Activated naive CD4-positive, alpha-beta T cell treated with anti-CD3 and anti-CD28 coated beads, Interleukin-2, amount 50 U/mL, for 16 hours (primary cell): ENCODE measurements around the gene SPTB.

Experiments
- DNase-seq: peaks from one replicate; pipeline ENCODE4 v3.0.0-alpha.2; 2020

Gene SPTB

GRCh38 chr14:64848239-64848638, 31.5 kb downstream of the SPTB start:
- DNase-seq, result no peak

DNA sequence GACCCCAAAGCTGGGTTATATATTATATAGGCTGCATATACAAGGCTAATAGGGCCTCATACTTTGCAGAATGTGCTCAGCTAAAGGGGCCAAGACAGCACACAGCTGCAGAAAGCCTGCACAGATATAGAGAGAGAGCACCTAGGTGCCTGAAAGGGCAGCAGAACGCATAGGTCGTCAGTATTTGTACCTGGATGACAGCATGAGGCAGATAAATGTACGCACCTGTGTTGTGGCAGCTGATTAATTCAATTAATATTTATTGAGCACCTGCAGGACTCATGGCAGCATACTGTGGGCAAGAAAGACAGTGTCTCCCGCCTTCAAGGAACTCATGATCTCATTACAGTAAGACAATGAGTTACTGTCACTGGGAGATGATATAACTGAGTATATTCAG, 33.4 kb downstream of the SPTB start:
- DNase-seq, result no peak

DNA sequence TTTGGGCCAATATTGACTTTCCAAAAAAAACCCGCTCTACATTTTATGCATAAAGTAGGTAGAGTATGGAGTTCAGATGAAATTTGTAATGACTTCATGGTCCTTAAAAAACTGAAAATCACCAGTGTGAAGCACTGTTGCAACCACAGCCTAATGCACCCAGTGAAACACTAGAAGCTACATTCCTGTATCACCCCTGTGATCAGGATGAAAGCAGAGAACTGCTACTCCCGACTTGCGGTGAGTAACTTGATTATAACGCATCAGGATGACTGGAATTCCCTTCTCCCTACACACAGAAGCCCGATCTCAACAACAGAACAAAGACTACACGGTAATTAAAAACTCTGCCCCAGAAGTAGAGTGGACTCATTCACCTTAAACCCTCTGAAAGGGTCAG, 33.8 kb downstream of the SPTB start:
- no peak for DNase-seq

DNA sequence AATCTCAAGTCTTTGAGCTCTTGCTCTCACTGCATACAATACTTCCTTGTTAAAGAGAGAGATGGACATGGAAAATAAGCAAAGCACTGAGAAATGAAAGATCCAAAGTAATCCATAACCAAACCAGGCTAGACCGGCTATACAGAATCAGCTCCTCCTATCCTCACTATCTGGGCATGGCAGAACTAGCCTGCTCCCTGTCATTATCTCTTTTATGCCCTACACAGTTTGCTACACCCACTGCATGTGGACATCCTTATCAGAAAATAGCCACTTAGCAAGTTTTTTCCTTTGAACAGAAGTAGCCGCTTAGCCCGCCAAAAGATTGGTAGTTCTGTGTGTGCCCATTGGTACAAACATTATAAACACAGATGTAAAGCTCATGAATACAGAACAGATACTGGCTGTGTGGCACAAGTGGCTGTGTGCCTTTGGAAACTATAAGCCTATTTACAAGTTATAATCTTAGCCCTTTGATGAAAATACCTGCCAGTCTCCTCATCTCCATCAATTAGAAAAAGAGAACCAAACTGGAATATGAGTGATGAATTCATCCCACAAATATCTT, 34.7 kb downstream of the SPTB start:
- DNase-seq, result no peak

DNA sequence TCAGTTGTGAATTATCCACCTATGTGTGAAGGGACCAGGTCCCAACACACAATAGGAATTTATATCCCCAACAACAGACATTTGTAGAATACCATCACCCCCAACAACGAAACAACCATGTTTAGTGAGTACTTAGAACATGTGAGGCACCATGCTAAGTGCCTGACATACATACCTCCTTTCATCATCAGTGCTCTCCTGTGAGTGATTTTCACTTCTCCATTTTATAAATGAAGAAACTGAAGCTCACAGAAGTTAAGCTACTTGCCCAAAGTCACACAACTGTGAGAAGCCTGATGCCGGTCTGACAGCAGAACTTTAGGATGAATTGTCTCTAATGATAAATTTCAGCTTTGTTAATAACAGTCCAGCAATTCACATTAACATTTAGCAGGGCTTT, 35.4 kb downstream of the SPTB start:
- no peak for DNase-seq

- no peak for DNase-seq
Measured at GRCh38 chr14:64843548-64843947, 36.2 kb downstream of the SPTB start.

- no peak for DNase-seq
Measured at GRCh38 chr14:64841772-64842750, 37.6 kb downstream of the SPTB start.

DNA sequence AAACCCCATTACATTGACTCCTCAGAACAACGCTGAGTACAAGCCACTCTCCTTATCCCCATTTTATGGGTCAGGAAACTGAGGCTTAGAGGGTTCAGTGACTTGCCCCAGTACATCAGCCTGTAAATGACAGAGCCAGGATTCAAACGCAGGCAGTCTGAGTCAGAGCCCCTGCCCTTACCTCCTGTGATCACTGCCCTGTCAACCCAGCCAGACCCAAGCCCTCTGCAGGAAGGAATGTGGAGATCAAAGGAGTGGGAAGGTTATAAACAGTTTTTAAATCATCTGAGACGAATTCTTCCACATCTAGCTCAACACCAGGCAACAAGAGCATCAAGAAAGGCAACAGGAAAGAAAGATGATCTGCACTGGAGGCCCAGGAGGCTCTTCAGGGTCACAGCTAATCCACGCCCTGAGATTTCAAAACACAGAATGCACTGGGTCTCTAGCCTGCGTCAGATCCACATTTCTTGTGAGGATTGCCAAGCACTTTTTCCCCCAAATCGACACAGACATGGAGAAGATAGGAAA, 38.5 kb downstream of the SPTB start:
- DNase-seq, result no peak

DNA sequence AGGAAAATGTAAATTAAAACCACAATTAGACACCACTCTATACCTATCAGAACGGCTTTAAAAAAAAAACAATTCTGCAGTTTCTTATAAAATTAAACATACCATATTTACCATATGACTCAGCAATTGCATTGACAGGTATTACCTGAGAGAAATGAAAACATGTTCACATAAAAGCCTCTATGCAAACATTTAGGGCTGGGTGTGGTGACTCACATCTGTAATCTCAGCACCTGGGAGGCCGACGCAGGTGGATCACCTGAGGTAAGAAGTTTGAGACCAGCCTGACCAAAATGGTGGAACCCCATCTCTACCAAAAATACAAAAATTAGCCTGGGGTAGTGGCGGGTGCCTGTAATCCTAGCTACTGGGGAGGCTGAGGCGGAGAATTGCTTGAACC, 41.1 kb downstream of the SPTB start:
- DNase-seq, result no peak

DNA sequence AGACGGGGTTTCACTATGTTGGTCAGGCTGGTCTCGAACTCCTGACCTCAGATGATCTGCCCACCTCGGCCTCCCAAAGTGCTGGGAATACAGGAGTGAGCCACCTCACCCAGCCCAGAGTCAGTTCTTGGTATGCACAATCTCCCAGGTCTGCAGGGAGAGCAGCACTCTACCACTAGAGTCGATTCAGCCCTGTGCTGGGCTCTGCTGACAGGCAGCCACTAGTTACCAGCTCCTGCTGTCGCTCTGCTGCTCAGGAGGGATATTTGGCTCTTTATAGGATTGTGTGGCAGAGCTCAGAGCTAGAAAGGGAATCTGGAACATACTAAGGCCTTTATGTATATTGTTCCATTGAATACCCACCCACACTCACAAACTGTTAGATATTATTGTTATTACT, 44.3 kb downstream of the SPTB start:
- no peak for DNase-seq

- DNase-seq, result no peak
Measured at GRCh38 chr14:64834965-64835364, 44.7 kb downstream of the SPTB start.

GRCh38 chr14:64831419-64831818, 48.3 kb downstream of the SPTB start:
- no peak for DNase-seq

GRCh38 chr14:64830961-64831360, 48.7 kb downstream of the SPTB start:
- DNase-seq, result no peak

DNA sequence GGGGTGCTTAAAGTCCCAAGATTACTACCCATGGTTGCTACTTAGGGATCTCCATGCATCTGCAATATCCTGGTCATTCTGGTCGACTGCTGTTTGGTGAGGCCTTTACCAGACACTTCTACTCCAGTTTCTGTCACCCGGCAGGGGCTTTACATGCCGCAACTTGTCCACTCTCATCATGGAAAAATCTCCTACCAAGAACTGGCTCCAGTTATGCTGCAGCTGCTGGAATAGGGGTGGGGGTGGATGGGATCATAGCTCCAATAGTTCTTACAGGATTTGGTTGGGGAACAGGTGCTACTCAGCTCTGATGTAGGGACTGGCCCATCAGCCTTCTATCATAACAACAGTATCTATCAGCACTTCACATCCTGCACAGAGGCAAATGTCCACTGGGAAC, 51.6 kb downstream of the SPTB start:
- no peak for DNase-seq

DNA sequence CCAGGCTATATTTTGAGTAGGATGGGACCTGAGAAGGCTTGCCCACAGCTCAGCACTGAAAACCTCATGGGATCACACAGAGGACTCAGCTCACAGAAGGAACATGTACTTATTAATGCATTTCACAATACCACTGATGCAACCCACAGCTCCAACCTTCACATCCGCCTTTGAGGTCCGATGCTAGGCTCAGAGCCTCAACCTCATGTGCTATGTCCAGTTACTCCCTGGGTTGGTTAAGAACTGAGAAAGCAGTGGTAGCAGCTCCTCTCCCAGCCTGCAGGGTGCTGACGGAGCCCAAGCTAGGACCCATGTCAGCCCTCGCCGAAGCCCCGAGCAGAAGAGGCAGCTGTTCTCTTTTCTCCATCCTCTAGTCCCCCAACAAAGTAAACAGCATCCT, 52.9 kb downstream of the SPTB start:
- no peak for DNase-seq

DNA sequence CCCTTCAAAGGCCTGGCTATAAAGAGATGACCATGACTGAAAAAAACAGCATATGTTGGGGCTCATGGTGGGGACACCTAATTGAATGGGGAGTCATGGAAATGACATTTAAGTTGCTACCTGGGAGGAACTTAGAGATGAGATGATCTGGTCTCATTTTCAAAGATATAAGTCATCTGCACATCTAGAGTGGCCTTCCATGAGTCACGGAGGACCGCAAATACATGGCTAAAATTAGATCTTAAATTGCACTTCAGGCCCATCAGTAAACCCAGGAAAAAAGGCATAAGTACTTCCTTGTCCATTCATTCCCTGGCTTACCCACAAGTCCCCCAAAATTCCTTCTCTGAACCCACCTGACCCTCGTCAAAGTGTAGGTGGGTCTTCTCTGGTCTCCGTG, 53.4 kb downstream of the SPTB start:
- no peak for DNase-seq

- DNase-seq, result no peak
Measured at GRCh38 chr14:64825509-64825908, 54.2 kb downstream of the SPTB start.

DNA sequence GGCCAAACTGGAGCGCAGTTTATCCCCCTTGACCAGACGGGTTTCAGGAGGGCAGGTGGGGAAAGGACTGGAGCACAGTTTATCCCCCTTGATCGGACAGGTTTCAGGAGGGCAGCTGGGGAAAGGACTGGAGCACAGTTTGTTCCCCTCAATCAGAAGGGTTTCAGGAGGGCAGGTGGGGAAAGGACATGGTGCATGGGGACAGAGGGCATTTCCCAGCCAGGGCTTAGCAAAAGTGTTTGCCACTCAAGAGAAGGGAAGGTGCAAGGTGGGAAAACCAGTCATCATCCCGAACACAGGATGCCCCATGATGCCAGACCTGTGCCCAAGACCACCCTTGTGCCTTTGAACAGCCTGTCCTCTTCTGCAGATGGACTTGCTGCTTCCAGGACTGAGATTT, 54.7 kb downstream of the SPTB start:
- DNase-seq, result no peak

DNA sequence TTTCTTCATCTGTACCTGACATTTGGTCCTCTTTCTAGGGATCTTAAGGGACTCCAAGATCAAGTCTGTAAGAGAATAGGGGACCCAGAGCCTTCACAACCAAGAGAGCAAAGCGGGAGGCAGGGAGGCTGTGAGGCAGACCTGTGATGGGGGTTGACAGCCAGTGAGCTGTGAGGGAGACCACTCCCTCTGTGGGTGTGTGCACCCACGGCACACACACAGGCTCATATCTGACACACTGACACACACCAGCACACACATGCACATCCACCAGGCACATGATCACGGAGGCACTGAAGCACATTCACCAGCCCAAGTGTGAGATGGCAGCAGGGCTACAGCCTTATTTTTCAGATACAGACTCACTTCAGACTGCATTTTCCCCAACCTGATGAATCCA, 55.2 kb downstream of the SPTB start:
- DNase-seq, result no peak

- peak; percentile 71 for DNase-seq
Measured at GRCh38 chr14:64823305-64823861, 56.3 kb downstream of the SPTB start.

- DNase-seq, result no peak
Measured at GRCh38 chr14:64821651-64822050, 58.1 kb downstream of the SPTB start.

DNA sequence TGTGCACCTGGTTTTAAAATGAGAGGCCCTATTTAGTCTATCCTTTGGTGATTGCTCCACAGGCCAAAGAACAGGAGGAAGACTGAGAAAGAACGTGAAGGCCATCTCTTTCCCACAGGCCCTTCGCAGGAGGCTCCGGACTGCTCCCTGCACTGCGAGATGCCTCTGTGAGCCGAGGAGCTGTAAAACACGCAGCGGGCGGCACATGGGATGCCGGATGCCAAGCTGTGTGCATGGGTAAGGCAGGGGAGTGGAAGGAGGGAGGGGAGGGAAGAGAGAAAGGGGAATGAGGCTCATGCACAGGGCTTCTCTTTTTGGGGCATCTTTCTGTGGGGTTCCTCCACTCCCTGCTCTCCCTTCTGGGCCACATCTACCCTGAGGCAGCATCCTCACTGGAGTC, 61.6 kb downstream of the SPTB start:
- DNase-seq, result no peak

GRCh38 chr14:64817631-64818030, 62.1 kb downstream of the SPTB start:
- DNase-seq, result no peak

GRCh38 chr14:64816221-64816783, 63.4 kb downstream of the SPTB start:
- no peak for DNase-seq
